ENCODE data around the gene SYNE1.

The SYNE1 gene

DNA sequence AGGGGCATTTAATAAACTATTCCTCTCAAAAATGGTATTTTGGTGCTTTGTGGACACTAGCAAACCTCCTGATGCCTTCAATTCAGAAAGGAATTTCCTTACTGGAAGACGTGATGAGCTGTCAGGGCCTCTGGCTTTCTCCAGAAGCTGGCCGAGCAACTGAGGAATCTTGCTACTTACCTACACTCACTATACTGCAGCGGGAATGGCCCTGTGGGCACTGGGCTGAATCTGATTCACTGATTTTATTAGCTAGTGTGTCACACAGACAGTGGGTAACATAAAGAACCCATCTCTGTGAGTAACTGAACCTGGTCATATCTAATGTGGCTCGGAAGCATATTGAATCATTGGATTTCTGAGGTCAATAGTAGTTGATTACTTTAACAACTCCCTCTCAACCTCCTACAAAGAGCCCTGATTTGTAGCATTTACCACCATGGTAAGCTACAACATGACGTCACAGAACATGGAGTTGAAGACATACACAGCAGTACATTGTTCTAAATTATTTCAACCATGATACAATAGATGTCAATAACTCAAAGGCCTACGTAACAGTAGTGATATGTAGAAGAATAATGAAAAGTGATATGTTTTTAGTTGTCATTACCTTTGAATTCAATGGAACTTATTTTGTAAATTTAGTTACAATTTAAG, 232.1 kb downstream of the SYNE1 start:
- no peak for DNase-seq

DNA sequence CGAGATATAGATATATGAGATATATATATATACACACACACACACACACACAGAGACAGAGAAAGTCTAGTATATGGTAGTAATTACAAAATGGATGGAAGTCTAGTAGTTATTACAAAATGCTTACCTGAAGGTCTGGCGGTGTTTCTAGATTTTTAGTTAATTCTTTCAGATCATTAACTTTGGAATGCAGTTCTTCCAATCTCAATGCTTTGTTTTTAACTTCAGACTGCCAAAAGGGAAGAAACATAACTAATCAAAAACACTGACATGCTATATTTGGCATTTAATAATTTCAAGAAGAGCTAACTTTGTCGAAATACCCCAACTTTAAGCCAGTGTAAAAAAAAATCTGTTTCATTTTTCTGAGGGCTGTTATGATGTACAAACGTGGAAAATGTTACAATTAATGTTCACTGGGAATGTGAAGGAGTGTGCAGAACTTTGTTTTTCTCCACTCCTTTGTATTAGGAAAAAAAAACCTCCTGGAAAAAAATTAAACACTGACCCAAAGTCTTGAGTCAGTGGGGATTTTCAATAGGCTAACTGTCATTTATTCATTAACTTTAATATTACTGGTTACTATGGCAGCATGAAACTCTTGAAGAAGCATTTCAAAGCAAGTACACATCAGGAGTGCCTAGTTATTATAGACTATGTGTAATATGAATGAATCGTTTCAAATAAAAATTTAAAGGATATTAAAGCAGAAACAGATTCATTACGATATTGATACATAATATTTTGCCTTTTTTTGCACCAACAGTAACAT, 232.9 kb downstream of the SYNE1 start:
- DNase-seq = no peak

DNA sequence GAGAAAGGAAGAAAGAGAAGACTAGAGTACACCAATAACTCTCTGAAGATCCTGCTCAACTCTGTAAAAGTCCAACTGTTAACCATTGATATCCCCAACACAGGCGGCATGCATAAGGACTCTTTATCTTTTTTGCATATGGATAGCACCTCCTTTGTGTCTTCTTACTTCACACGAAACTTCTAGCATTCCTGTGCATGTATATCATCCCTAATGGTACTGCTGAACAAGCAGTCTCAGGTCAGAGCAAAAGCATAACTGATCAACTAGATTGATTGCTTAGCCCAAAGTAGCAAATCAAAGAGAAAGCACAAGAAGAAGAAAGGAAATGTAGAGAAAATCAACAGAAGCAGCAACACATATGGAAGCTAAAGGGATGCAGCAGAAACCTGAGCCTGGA, 234.4 kb downstream of the SYNE1 start:
- DNase-seq = no peak

DNA sequence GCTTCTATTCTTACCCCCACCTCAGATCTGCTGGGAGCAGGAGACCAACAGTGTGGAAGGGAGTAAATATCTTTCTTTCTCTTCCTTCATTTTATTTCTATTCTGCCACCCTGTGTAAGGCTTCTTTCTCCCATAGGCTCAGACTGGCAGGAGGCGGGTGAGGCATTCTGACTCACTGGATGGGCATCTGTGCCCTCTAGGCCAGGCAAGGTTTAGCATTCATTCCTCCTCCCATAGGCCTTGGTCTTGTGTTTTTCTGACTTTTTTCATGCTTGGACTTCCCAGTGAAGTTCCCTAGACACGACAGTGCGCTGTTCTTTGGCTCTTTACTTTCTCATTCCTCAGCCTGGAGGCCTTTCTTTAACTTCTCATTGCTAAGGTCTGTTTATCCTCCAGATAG, 235.2 kb downstream of the SYNE1 start:
- DNase-seq = no peak

DNA sequence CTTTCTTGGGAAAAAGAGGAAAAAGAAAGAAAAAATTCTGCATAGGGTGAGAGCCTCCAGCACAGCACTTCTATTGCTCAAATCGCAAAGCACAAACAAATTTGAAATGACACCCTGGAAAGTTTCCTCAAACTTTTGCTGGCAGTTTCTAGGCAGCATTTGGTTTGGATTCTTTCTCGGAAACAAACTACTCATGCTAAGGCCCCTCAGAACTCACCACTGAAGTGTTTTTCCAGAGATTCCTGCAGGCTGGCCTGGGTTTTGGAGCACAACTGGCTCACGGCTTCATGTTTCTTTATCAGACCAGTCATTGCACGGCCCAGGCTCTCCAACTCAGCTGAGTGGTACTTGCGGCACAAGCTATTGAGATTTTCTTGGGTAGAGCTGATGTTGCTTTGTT, 237.8 kb downstream of the SYNE1 start:
- DNase-seq = no peak

DNA sequence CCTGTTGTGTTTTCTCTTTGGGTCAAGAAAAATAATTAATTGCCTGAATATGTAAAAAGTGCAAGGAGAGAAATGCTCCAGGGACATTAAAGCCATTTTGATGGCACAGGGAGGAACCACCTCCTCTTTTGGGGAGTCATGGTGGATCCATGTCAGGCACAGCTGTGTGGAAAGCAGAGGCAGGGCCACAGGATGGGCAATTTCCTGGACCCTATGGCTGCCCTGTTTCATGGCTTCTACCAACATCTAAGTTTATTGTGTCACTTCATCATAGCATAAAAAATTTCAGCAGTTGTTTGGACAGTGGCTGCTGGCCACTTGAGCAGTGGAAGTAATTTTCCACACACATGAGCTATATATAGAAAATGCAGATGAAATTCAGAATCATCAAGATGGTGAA, 238.2 kb downstream of the SYNE1 start:
- DNase-seq = no peak

DNA sequence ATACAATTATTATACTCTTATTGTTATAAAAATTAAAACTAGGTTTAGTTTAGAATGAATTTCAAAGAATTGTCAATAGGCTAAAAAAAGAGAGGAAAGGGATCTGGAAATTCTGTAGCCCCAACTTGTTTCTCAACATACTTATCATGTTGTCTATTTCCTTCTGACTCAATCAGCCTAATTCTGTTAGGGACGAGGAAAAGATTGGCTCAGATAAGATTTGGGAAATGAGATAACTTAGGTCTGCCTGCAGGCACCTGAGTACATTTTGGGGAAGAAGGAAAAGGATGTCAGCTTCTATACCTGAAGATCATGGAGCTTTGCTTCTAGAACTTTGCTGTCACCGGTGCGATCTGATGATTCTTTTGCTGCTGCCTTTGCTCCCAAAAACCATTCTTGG, 238.8 kb downstream of the SYNE1 start:
- DNase-seq = no peak

DNA sequence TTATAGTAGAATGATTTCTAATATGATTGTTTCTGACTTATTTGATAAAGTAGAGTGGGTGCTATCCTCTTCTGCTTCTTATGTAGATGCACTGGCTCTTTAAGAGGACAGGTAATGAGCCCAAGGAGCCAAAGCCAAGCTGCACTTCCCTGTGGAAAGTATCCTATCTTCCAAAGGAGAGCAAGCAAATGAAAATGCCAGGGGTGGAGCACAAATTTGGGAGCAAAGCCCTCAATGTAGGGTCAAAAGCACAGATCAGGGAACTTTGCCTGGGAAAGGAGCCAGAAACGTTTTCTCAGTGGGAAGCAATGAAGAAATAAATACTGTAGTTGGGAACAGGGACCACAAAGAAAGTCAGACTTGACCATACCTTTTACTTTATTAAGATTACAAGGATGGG, 242.9 kb downstream of the SYNE1 start:
- DNase-seq = no peak

DNA sequence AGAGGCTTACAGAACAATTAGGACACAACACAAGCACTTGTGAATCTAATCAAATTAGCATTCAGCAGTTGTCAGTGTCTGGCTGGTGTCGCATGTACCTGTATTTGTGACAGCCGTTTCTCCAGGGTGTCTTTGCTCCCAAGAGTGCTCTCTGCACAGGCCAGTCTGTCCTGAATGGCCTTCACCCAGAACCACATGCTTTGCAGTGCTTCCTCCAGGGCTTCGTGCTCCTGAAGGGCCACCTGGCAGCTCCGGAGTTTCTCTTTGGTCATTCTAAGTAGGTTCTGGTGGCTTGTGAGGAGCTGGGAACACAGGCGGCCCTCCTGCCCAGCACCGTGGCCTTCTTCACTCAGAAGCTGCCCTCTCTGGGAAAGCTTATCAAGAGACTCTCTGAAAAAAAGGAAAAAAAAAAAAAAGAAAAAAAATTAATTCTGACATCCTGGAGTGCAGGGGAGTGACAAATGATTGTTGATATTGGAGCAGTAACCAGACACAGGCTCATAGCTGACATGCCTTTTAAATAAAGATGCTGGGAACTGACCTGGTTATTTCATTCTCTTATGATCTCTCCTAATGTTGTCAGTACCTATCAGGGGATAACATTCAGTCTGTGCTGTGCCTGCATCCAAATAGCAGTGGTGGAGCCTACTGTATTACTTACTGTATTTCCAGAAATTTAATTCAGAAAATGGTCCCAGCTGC, 245.8 kb downstream of the SYNE1 start:
- no peak for DNase-seq

DNA sequence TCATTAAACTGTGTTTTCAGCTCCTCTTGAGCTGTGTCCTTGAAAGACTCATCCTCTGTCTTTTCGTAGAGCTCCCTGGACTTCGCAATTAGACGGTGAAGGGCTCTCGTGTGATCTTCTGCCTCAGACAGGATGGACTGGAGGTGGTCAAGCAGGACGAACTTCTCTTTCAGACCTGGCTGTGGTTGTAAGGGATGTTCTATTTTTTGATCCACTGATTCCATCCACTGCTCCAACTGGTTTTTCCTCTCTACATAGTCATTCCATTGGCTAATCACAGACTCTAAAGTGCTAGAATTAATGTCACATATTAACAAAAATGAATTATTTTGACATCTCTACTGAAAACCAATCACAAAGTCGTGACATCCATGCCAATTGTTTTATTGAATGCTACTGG, 250.1 kb downstream of the SYNE1 start:
- no peak for DNase-seq

DNA sequence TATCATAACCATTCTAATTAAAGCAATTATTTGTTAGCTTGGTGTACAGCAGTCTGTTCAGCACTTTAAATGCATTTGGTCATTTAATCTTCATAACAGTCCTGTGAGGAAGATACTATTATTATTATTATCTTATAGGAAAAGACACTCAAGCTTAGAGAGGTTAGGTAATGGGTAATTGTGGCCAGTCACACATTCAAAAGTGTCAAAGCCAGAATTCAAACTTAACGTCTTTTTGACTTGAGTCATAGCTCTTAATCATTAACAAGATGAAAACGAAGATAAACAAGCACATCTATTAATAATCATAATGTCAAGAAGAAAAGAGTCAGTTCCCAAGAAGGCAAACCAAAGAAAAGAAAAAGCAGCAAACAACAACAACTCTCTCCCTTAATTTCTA, 251.0 kb downstream of the SYNE1 start:
- no peak for DNase-seq

DNA sequence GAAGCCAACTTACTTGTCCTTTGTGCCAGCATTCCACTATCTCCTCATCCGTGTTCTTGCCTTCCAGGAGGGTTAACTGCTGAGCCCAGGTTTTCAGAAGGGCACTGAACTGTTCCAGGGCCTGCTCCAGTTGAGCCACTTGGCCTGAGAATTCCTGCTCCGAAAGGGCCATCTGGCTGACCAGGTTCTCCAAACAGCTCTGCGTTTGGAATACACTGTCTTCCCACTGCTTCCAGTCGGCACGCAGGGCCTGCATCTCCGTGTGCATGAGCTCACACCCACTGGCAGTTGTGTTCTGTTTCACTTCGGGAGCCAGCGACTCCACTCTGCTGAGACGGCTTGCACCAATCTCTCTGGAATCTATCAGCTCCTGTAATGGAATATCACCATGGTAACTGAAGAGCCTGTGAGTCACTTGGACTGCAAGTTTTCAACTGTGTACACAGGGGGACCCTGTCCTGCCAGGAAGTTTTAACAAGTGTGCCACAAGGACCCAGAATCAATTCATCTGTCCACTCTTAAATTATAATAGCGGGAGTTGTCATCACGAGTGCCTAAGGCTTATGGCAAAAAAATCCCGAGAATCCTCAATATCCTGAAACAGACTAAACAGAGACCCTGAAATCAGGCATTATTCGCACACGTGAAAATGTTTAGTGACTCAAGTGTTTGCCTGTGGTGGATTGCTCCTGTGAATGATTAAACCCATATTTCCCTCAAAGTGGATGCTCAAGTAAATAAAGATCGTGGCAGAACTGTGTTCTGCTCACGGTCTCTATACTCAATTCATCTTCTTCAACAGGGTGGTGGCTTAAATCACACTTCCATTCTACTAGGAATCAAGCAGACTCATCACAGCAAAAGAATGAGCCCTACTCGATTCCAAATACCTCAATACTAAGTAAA, 255.9 kb downstream of the SYNE1 start:
- no peak for DNase-seq

DNA sequence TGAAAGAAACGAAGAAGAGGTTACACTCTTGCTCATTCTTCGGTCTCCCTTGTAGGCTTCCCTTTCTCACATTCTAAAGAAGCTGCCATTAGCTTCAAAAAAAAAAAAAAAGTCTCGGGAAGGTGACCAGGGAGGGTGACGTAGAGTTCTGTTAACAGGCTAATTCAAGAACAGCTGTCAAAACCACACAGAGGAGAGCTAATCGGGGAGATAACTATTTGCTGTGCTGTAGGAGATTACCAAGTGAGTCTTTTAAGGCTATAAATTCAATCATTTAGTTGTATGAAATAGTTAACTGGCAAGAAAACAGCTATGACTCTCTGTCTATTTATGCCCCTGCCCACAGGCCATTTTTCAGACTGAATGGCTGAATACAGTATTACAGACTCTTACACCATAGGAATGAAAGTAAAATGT, 256.8 kb downstream of the SYNE1 start:
- peak; percentile 31 for DNase-seq

DNA sequence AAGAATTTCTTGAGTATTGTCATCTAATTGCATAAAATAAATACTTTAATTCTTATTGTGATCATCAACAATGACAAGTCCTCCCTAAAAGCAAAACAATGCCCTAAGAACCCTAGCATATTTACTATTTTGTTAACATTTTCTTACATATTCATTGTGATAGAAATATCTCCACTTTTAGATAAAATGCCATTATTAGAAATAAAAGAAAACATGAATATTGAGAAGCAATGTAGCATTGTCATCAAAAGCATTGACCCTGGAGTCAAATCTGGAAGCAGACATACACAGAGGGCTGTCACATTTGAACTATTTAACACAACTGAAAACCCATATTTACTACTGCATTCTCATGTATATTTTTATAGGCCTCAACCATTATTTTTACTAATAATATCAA, 257.7 kb downstream of the SYNE1 start:
- no peak for DNase-seq

DNA sequence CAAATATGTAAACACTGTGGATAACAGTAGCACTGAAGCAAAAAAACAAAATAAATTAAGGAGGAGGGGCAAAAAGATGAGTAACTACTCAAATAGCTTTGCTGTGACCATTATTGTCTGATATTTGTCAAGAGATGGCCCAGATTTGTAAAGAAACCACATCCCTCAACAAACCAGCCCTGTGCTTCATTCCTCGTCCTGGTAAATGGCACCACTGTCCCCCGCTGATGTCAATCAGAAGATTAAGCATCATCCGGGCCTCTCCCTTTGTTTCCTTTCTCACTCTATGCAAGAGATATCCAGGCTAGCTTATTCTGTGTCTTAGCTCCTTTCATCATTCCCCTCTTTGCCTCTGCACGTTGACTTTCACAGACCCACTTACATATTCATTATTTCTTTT, 259.0 kb downstream of the SYNE1 start:
- no peak for DNase-seq

DNA sequence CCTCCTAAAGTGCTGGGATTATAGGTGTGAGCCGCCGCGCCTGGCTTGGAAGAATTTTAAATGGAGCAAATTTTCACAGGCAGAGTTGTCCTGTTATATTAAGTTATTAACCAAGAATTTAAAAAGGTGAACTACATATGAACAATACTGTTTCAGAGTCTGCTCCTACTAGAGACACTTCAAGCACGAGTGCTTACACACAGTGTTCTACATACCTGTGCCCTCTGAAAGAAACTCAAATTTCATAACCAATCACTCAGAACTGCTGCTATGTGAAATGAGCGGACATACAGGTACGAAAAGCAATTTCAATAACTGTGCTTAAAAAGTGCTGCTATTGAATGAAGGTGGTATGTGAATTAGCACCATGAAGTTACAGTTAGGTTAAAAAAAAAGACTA, 262.0 kb downstream of the SYNE1 start:
- no peak for DNase-seq

DNA sequence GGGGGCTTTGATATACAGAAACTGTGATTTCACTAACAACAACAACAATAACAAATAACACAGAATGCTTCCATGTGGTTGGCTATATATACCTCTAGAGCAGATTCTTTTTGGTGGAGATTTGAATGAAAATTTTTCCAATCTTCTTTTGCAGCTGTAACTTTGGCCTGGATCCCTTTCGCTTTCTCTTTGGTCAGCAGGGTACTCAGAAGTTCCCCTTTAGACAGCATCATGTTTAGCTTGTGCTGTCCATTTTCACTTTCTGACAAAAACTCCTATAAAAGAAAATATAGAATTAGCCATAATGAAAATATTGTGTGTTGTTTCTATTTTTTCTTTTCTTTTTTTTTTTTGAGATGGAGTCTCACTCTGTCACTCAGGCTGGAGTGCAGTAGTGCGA, 264.2 kb downstream of the SYNE1 start:
- DNase-seq = no peak

DNA sequence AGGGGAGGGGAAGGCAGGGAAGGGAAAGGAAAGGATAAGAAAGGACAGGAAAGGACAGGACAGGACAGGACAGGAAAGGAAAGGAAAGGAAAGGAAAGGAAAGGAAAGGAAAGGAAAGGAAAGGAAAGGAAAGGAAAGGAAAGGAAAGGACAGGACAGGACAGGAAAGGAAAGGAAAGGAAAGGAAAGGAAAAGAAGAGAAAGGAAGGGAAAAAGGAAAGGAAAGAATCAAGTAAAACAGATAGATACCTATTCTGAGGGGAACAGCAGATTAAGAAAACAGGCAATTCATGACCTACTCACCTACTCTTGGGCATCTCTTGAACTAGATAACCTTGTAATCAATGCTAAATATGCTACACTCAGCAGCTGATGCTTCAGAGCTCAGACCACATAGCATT, 265.4 kb downstream of the SYNE1 start:
- DNase-seq = no peak

DNA sequence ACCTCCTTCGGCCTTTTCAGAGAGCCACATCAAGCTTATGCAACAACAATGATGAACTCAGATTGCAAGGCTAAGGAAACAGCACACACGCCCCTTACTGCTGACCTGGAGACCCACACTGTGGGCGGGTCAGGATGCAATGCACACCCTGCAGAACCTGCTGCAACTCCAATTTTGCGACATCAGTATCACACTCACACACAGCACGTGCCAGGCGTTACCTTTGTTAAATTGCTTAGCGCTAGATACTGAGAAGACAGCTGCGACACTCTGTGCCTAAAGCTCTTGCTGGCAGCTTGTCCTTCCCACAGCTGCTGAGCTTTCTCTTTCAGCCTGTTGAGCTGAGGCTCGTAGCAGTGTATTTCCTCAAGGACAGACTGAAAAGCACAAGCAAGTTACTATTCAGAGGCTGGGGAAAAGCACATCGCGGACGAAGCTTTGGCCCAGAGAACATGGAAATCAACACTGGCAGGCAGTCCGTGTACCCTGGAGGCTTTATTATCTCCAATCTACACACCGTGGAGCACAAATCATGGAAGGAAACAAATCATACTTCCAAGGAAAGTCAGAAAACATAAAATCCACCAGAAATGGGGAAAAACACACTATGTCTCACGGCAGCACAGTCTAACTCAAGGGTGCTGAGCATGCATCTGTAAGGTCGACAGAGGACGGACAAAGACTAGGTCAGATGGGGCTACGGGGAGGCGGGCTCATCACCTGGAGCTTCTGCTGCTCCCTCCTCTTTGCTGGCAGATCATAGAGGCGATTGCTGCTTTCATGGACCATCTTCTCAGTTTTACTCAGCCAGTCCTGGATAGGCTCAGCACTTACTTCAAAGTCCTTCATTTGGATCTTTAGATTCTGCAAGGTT, 268.2 kb downstream of the SYNE1 start:
- no peak for DNase-seq

DNA sequence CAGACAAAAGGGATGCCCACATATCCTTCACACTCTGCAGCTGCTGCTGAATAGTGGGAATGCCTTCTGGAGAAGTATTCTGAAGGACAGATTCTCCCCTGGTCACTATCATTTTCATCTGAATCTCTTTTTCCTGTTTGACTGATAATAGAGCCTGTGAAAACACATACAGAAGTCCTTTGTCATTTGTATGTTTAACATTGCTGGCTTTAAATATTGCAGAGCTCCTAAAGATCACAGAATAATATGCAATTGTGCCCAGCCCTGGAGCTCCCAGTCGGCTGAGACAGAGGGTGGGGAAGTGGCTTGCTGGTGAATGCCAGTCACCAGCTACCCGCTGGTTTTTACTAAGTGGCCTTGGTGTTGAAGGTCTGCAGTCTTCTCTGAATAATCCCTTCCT, 272.3 kb downstream of the SYNE1 start:
- no peak for DNase-seq

DNA sequence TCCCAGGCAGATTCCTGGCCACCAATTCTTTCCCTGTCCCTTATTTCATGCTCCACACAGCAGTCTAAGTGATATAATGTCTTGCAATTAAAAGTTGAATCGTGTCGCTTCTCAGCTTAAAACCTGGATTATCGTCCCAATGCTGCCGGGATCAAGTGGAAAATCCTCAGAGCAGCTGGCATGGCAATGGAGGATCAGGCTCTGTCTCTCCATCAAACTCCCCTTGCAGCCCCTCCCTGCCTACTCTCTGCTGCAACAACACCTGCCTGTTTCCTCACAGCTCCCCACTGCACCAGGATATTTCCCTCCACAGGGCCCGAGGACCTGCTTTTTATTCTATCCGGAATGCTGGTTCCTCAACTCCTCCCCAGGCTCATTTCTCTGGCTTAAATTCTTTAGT, 277.1 kb downstream of the SYNE1 start:
- no peak for DNase-seq

DNA sequence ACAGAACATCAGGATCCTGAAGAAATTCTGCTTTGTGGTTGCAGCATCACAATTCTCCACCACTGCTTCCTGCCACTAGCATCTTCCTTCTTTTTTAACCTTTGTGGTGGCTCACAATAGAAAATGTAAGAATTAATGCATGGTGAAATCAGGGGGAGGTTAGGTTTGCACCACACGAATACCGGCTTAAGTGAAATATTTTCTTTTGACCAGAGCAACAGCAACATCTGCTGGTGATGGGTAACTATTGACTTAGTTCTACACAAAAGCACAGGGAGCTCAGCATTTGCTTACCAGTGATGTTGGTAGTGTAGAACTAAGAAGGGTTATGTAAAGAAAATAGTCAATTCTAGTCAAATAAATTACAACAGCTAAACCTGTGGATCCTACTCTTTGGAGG, 280.5 kb downstream of the SYNE1 start:
- DNase-seq = peak; percentile 80

Data from hematopoietic multipotent progenitor cell treated with erythropoietin and hydrocortisone succinate and interleukin-3 and kit ligand, for 4 days (in vitro differentiated cells).